A673 (cell line): ENCODE measurements around the gene CGNL1. TPM values are rescaled to one million over a fixed set of nuclear protein-coding genes. Genes with fewer than 3 reads are reported as not detected.

Source experiments
- BruUV-seq: library from RNA; stranded (reverse); fragments of 400-500 nt; replicated peaks from 2 replicates; lab custom pipeline; 2021; lab: Mats Ljungman, UMichigan
- CTCF ChIA-PET: fragments of 300-600 bp; sonication (Branson Sonifier 250); formaldehyde crosslinking; loops from one replicate; lab custom pipeline; 2022; ENCODE audit warnings: antibody characterized with exemption; lab: Charles Lee
- POLR2A ChIA-PET: fragments of 300-600 bp; sonication (Branson Sonifier 250); formaldehyde crosslinking; loops from one replicate; lab custom pipeline; 2022; ENCODE audit warnings: antibody characterized with exemption; ENCODE audit not compliant: low non-redundant PET; lab: Charles Lee
- DNase-seq: peaks from one replicate; pipeline ENCODE4 v3.0.0-alpha.2; 2015; ENCODE audit warnings: low spot score
- H3K27ac ChIP-seq: fragments of 200-600 bp; sonication (generic); 2 replicates; pipeline ENCODE4 v1.5.1; 2016; ENCODE audit warnings: mixed run types, low read depth, mild to moderate bottlenecking, mixed read lengths, antibody characterized with exemption, low read length; ENCODE audit not compliant: poor library complexity, severe bottlenecking
- H3K27me3 ChIP-seq: fragments of 200-600 bp; sonication (generic); replicated peaks from 2 replicates; pipeline ENCODE4 v1.6.1; 2017; ENCODE audit warnings: mixed run types, low read depth, mild to moderate bottlenecking, mixed read lengths, antibody characterized with exemption, low read length; ENCODE audit not compliant: insufficient read depth, poor library complexity
- H3K36me3 ChIP-seq: fragments of 200-600 bp; sonication (generic); 2 replicates; pipeline ENCODE4 v1.6.1; 2016; ENCODE audit warnings: mixed run types, mild to moderate bottlenecking, mixed read lengths, antibody characterized with exemption, low read length; ENCODE audit not compliant: insufficient read depth, poor library complexity, severe bottlenecking
- H3K4me1 ChIP-seq: fragments of 200-600 bp; sonication (generic); 2 replicates; pipeline ENCODE4 v1.6.1; 2017; ENCODE audit warnings: mixed run types, mild to moderate bottlenecking, mixed read lengths, antibody characterized with exemption, low read length; ENCODE audit not compliant: insufficient read depth, poor library complexity, severe bottlenecking
- H3K4me3 ChIP-seq: fragments of 200-600 bp; sonication (generic); 2 replicates; pipeline ENCODE4 v1.5.1; 2016; ENCODE audit warnings: low read depth, mixed run types, mild to moderate bottlenecking, mixed read lengths, low read length; ENCODE audit not compliant: poor library complexity, severe bottlenecking
- H3K9me3 ChIP-seq: fragments of 200-600 bp; sonication (generic); 2 replicates; pipeline ENCODE4 v1.6.1; 2016; ENCODE audit warnings: mixed run types, low read depth, mild to moderate bottlenecking, mixed read lengths, antibody characterized with exemption, low read length; ENCODE audit not compliant: poor library complexity, severe bottlenecking
- CTCF ChIP-seq: fragments of 300-800, 200-600 bp; sonication (generic); conservative IDR thresholded peaks from 2 replicates; pipeline ENCODE4 v1.5.1; 2017; ENCODE audit warnings: low read depth, mild to moderate bottlenecking, antibody characterized with exemption, low read length, moderate library complexity, mixed read lengths
- EZH2 ChIP-seq: fragments of 200-600 bp; sonication (generic); IDR thresholded peaks from 2 replicates; pipeline ENCODE4 v1.6.1; 2017; ENCODE audit warnings: borderline replicate concordance, low read depth, mild to moderate bottlenecking, mixed read lengths, antibody characterized with exemption, low read length; ENCODE audit not compliant: poor library complexity, severe bottlenecking
- intact Hi-C: fragments of 100-400 bp; cut with micrococcal nuclease; formaldehyde crosslinking; loops from one replicate; pipeline ENCODE4 v1.10.0; 2022; ENCODE audit not compliant: unreplicated experiment
- total RNA-seq: library from RNA; stranded (reverse); gene quantifications from 2 replicates; pipeline ENCODE4 v1.2.3, GENCODE V29; 2021

The CGNL1 gene
- total RNA-seq, 1 experiment from 2014 or later = 0.58 TPM

GRCh38 chr15:57589281-57589680, 213.0 kb downstream of the CGNL1 start:
- no peak for DNase-seq
- ChIA-PET POLR2A (no interaction called here), CTCF (no interaction called here)
- H3K27ac ChIP-seq = no peak overlapping the region
- H3K4me1 ChIP-seq = no peaks in the 10 kb centered on the region
- intact Hi-C loops = no loop called here
- H3K36me3 ChIP-seq = no peaks in the 10 kb centered on the region
- H3K9me3 ChIP-seq = no peaks in the 10 kb centered on the region
- BruUV-seq = no TSS peak
- no peaks in the 10 kb centered on the region for H3K27me3 ChIP-seq
- H3K4me3 ChIP-seq = no peak overlapping the region
- no peak for TF ChIP-seq EZH2
- TF ChIP-seq CTCF = no peak

GRCh38 chr15:57589754-57590153, 213.4 kb downstream of the CGNL1 start:
- intact Hi-C loops = no loop called here
- no peak overlapping the region for H3K4me3 ChIP-seq
- H3K4me1 ChIP-seq = no peaks in the 10 kb centered on the region
- no peak for DNase-seq
- H3K36me3 ChIP-seq = no peaks in the 10 kb centered on the region
- H3K27me3 ChIP-seq = no peaks in the 10 kb centered on the region
- H3K9me3 ChIP-seq = no peaks in the 10 kb centered on the region
- ChIA-PET CTCF (no interaction called here), POLR2A (no interaction called here)
- H3K27ac ChIP-seq = no peak overlapping the region
- no TSS peak for BruUV-seq
- TF ChIP-seq EZH2 = no peak
- TF ChIP-seq CTCF = no peak

- Histone ChIP-seq H3K4me1 (no peaks in the 10 kb centered on the region), H3K9me3 (no peaks in the 10 kb centered on the region), H3K36me3 (no peaks in the 10 kb centered on the region), H3K27ac (no peak overlapping the region), H3K27me3 (no peaks in the 10 kb centered on the region), H3K4me3 (peak overlapping the region; percentile 40)
- no TSS peak for BruUV-seq
- no peak for DNase-seq
- intact Hi-C loops = no loop called here
- no peak for TF ChIP-seq CTCF
- ChIA-PET CTCF (no interaction called here), POLR2A (no interaction called here)
Measured at GRCh38 chr15:57591237-57591821, 215.0 kb downstream of the CGNL1 start.
